ENCODE results near the gene ACOT7. TPM values are rescaled to one million over a fixed set of nuclear protein-coding genes. Genes with fewer than 3 reads are reported as not detected.
"Not testable (repeated sequence)": the region's sequence is repeated elsewhere in the genome, so short reads cannot be mapped to it uniquely, and the experiment has no call there.

The ACOT7 gene
- total and polyA plus RNA-seq, 9 donors, result 7.5 to 24.0 (median 20.5) TPM

DNA sequence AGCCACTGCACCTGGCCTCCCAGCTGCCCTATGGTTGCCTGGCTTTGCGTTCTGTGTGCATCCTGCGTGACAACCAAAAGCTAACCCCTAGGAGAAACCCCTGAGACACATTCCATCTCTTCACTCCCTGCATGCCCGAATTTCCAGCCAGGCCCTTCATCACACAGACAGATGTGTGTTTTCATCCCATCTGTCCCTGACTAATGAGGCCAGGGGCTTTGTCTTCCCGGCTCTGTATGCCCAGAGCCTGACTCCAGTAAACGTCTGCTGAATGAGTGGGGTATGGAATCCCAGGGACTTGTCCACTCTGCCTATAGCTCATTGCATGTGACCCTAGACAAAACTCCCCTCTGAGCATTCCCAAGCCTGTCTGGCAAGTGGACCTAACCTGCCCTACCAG is 40.6 kb upstream of the ACOT7 start:
- Histone ChIP-seq H3K9me3 (replicated peaks; ENCODE audit: control insufficient read depth, low read depth, low read length) (no peaks in the 10 kb centered on the region), H3K27ac (ENCODE audit: low read length) (no peak overlapping the region), H3K27me3 (ENCODE audit: control insufficient read depth, insufficient read depth, low read length) (peaks cover 33% of the 10 kb centered on the region), H3K4me1 (ENCODE audit: control insufficient read depth, insufficient read depth, low read length) (no peaks in the 10 kb centered on the region), H3K4me3 (ENCODE audit: low read length) (no peak overlapping the region), H3K36me3 (ENCODE audit: control insufficient read depth, insufficient read depth, low read length) (no peaks in the 10 kb centered on the region)
- no peak for DNase-seq
- 58% methylated on average over 3 of the region's 5 CpGs for WGBS (ENCODE audit: insufficient coverage)

DNA sequence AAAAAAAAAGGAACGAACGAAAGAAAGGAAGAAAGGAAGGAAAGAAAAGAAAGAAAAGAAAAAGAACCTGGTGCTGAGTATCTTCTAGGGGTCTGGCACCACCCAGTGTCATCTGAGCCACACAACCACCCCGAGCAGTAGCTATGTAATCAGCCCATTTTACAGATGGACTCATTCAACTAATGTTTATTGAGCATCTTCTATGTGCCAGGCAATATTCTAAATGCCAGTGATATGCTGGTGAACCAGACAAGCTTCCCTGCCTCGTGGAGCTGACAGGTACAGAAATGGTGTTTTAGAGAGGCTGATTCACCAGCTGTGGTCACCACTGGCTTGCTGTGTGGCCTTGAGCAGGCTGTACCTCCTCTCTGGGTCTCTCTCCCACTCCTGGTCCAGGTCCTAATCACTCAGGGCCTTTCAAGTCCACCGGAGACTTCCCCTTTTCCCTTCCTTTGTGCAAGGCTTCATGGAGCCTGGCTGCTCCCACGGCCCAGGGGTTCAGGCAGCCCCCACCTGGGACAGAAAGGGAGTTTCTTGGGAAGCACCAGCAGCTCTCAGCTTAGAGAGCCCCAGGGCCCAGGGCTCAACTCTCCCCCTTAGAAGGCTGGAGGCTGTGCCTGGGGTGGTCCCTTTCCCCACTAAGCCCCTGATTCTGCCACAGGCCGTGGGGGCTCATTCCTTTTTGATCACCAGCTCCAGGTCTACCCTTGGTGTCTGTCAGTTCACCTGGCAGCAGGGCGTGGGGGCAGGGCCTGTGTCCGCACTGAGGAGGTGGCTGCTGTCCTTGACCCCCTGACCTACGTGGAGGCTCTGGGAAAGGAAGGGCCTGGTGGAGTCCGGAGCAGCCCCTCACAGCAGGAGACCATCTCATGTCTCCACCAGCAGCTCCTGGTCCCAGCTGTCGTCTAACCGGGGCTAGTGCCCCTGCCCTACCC is 38.3 kb upstream of the ACOT7 start:
- H3K4me1 ChIP-seq (ENCODE audit: control insufficient read depth, insufficient read depth, low read length); DNase-seq; H3K27ac ChIP-seq (ENCODE audit: low read length); H3K36me3 ChIP-seq (ENCODE audit: control insufficient read depth, insufficient read depth, low read length); H3K9me3 ChIP-seq (replicated peaks; ENCODE audit: control insufficient read depth, low read depth, low read length); H3K4me3 ChIP-seq (ENCODE audit: low read length): not testable (repeated sequence)
- 42% methylated on average over 8 of the region's 13 CpGs for WGBS (ENCODE audit: insufficient coverage)
- H3K27me3 ChIP-seq (ENCODE audit: control insufficient read depth, insufficient read depth, low read length), result peaks cover 32% of the 10 kb centered on the region

GRCh38 chr1:6429660-6430411 is 36.3 kb upstream of the ACOT7 start:
- not testable (repeated sequence) for H3K9me3 ChIP-seq (replicated peaks; ENCODE audit: control insufficient read depth, low read depth, low read length); H3K36me3 ChIP-seq (ENCODE audit: control insufficient read depth, insufficient read depth, low read length); H3K4me1 ChIP-seq (ENCODE audit: control insufficient read depth, insufficient read depth, low read length); DNase-seq; H3K4me3 ChIP-seq (ENCODE audit: low read length); H3K27ac ChIP-seq (ENCODE audit: low read length)
- WGBS (ENCODE audit: insufficient coverage), result 20% methylated on average over 13 of the region's 19 CpGs
- H3K27me3 ChIP-seq (ENCODE audit: control insufficient read depth, insufficient read depth, low read length), result peaks cover 49% of the 10 kb centered on the region

DNA sequence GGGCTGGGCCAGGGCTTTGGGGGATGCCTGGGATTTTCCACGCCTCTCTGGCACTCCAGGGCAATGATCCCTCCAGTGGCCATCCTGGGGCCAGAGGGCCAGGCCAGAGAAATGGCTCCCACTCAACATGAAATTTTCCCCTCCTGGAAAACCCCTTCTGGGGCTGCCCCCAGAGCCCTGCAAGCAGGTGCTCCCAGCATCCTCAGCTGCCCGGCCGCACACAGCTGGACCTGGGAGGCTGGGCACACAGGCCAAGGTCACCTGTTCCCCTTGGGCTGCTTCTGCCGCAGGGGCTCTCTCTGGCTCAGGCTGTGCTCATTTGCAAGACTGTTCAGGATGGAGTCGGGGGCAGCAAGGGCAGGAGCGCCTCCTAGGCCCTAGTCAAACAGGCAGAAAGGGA is 34.9 kb upstream of the ACOT7 start:
- not testable (repeated sequence) for H3K4me3 ChIP-seq (ENCODE audit: low read length); H3K9me3 ChIP-seq (replicated peaks; ENCODE audit: control insufficient read depth, low read depth, low read length); H3K4me1 ChIP-seq (ENCODE audit: control insufficient read depth, insufficient read depth, low read length); H3K27ac ChIP-seq (ENCODE audit: low read length); H3K36me3 ChIP-seq (ENCODE audit: control insufficient read depth, insufficient read depth, low read length); DNase-seq
- H3K27me3 ChIP-seq (ENCODE audit: control insufficient read depth, insufficient read depth, low read length), result peaks cover 60% of the 10 kb centered on the region
- WGBS (ENCODE audit: insufficient coverage), result 79% methylated on average over 4 of the region's 6 CpGs

GRCh38 chr1:6427441-6428390 is 34.1 kb upstream of the ACOT7 start:
- peaks cover 10% of the 10 kb centered on the region for H3K4me1 ChIP-seq (ENCODE audit: control insufficient read depth, insufficient read depth, low read length)
- no peak for DNase-seq
- WGBS (ENCODE audit: insufficient coverage), result 78% methylated on average over 16 of the region's 26 CpGs
- peaks cover 67% of the 10 kb centered on the region for H3K27me3 ChIP-seq (ENCODE audit: control insufficient read depth, insufficient read depth, low read length)
- H3K27ac ChIP-seq (ENCODE audit: low read length), result no peak overlapping the region
- no peaks in the 10 kb centered on the region for H3K36me3 ChIP-seq (ENCODE audit: control insufficient read depth, insufficient read depth, low read length)
- no peaks in the 10 kb centered on the region for H3K9me3 ChIP-seq (replicated peaks; ENCODE audit: control insufficient read depth, low read depth, low read length)
- no peak overlapping the region for H3K4me3 ChIP-seq (ENCODE audit: low read length)

DNA sequence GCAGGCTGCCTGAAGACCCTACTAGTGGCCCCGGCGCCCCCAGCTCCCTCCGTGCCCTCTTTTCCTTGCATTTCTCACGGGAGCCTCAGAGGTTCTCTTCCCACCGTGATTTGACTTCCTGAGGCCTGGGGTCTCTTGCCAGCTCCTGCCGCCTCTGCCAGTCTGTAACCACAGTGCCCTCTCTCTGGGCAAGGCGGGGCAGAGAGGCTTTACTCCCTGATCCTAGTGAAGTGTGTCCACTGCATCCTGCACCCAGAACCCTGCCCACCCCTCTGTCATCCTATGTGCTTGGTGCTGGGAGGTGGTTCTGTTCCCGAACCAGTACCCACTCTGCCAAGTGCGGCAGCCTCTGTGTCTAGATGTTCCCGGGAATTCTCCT is 33.4 kb upstream of the ACOT7 start:
- DNase-seq, result no peak

DNA sequence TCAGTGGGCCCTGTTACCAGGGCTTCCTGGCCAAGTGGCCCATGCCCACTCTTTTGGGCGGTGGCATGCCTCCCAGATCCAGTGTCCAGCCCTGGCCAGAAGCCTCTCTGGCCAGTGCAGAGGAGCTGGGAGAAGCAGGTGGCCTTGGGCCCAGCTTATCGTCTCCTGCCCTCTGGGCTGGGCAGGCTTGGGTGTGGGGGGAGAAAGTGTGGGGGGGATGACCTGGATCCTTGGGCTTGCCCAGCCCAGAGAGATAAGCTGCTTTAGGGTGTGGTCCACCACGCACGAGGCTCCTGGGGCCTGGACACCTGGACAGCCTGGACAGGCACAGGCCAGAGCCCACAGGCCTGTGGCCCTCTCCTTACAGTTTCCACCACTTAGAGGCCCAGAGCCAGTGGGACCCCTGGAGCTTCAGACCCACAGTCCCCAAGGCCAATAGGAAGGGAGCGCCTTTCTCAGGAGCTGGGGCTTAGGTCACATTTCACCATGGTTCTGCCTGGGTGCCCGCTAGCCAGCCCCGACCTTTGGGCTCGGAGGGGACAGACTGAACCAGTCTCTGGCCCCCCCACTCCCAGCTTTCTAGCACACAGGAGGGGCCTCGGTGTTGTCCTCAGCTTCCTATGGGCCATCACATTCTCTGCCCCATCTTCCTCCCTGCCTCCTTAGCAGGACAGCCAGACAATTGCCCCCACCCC is 32.9 kb upstream of the ACOT7 start:
- no peak for DNase-seq
- peaks cover 10% of the 10 kb centered on the region for H3K4me1 ChIP-seq (ENCODE audit: control insufficient read depth, insufficient read depth, low read length)
- H3K27me3 ChIP-seq (ENCODE audit: control insufficient read depth, insufficient read depth, low read length), result peaks cover 77% of the 10 kb centered on the region
- 85% methylated on average over 8 of the region's 9 CpGs for WGBS (ENCODE audit: insufficient coverage)
- no peaks in the 10 kb centered on the region for H3K36me3 ChIP-seq (ENCODE audit: control insufficient read depth, insufficient read depth, low read length)
- no peak overlapping the region for H3K27ac ChIP-seq (ENCODE audit: low read length)
- no peak overlapping the region for H3K4me3 ChIP-seq (ENCODE audit: low read length)
- no peaks in the 10 kb centered on the region for H3K9me3 ChIP-seq (replicated peaks; ENCODE audit: control insufficient read depth, low read depth, low read length)

More for the DNA sequence above, 33.4 kb upstream of the ACOT7 start:
- Histone ChIP-seq H3K36me3 (ENCODE audit: control insufficient read depth, insufficient read depth, low read length) (no peaks in the 10 kb centered on the region), H3K9me3 (replicated peaks; ENCODE audit: control insufficient read depth, low read depth, low read length) (no peaks in the 10 kb centered on the region), H3K4me3 (ENCODE audit: low read length) (no peak overlapping the region), H3K27me3 (ENCODE audit: control insufficient read depth, insufficient read depth, low read length) (peaks cover 73% of the 10 kb centered on the region), H3K27ac (ENCODE audit: low read length) (no peak overlapping the region), H3K4me1 (ENCODE audit: control insufficient read depth, insufficient read depth, low read length) (peaks cover 10% of the 10 kb centered on the region)
- 73% methylated on average over 6 of the region's 10 CpGs for WGBS (ENCODE audit: insufficient coverage)

DNA sequence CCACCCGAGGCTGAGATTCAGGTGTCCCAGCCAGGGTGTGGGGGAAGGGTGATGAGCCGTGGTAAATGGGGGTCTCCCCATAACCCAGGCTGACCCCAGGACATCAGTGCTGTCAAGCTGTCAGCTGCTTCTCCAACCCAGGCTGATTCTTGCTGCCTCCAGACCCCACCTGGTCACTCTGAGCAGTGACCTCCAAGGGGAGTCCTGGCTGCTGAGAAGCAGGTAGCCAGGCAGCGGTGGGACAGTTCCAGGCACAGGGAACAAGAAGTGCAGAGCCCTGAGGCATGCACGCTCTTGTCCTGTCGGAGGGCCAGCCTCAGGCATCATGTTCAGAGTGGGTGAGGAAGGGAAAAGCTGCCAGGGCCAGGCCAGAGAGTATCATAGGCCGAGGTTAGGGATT is 32.1 kb upstream of the ACOT7 start:
- DNase-seq, result no peak
- peaks cover 79% of the 10 kb centered on the region for H3K27me3 ChIP-seq (ENCODE audit: control insufficient read depth, insufficient read depth, low read length)
- 58% methylated on average over 6 of the region's 6 CpGs for WGBS (ENCODE audit: insufficient coverage)
- no peaks in the 10 kb centered on the region for H3K36me3 ChIP-seq (ENCODE audit: control insufficient read depth, insufficient read depth, low read length)
- no peaks in the 10 kb centered on the region for H3K9me3 ChIP-seq (replicated peaks; ENCODE audit: control insufficient read depth, low read depth, low read length)
- H3K4me3 ChIP-seq (ENCODE audit: low read length), result no peak overlapping the region
- H3K4me1 ChIP-seq (ENCODE audit: control insufficient read depth, insufficient read depth, low read length), result peaks cover 14% of the 10 kb centered on the region
- no peak overlapping the region for H3K27ac ChIP-seq (ENCODE audit: low read length)

All from muscle of leg (tissue), 11 donors.